Calu3 (cell line): ENCODE measurements around the gene PROS1. TPM values are rescaled to one million over a fixed set of nuclear protein-coding genes. Genes with fewer than 3 reads are reported as not detected.
"Not testable (repeated sequence)": the region's sequence is repeated elsewhere in the genome, so short reads cannot be mapped to it uniquely, and the experiment has no call there.

Experiments
- BruUV-seq: library from RNA; stranded (reverse); fragments of 400-500 nt; replicated peaks from 2 replicates; lab custom pipeline; 2021; lab: Mats Ljungman, UMichigan
- CTCF ChIA-PET: fragments of 300-600 bp; sonication (Branson Sonifier 250); formaldehyde crosslinking; loops from one replicate; lab custom pipeline; 2022; ENCODE audit warnings: antibody characterized with exemption; lab: Charles Lee
- DNase-seq: peaks from one replicate; pipeline ENCODE4 v3.0.0; 2022
- H3K27ac Mint-ChIP-seq: one replicate; pipeline ENCODE4 v1.8.0; 2022; ENCODE audit warnings: mixed read lengths; ENCODE audit not compliant: unreplicated experiment
- H3K27me3 Mint-ChIP-seq: one replicate; pipeline ENCODE4 v1.8.0; 2022; ENCODE audit warnings: mixed read lengths; ENCODE audit not compliant: unreplicated experiment
- H3K36me3 Mint-ChIP-seq: one replicate; pipeline ENCODE4 v1.8.0; 2022; ENCODE audit warnings: mild to moderate bottlenecking, moderate library complexity, mixed read lengths; ENCODE audit not compliant: insufficient read depth, unreplicated experiment
- H3K4me1 Mint-ChIP-seq: one replicate; pipeline ENCODE4 v1.8.0; 2022; ENCODE audit warnings: mild to moderate bottlenecking, low read depth, mixed read lengths; ENCODE audit not compliant: unreplicated experiment
- H3K4me3 Mint-ChIP-seq: one replicate; pipeline ENCODE4 v1.8.0; 2022; ENCODE audit warnings: mild to moderate bottlenecking, low read depth, moderate library complexity, mixed read lengths; ENCODE audit not compliant: unreplicated experiment
- H3K9me3 Mint-ChIP-seq: one replicate; pipeline ENCODE4 v1.8.0; 2022; ENCODE audit warnings: low read depth, mixed read lengths; ENCODE audit not compliant: unreplicated experiment
- CTCF ChIP-seq: fragments of 200-600 bp; IDR thresholded peaks from one replicate; pipeline ENCODE4 v1.8.0; 2022; ENCODE audit warnings: antibody characterized with exemption; ENCODE audit not compliant: unreplicated experiment
- intact Hi-C: fragments of 100-400 bp; cut with micrococcal nuclease; formaldehyde crosslinking; loops from one replicate; pipeline ENCODE4 v1.10.0; 2022; ENCODE audit not compliant: unreplicated experiment
- total RNA-seq: library from RNA; stranded (reverse); gene quantifications from 2 replicates; pipeline ENCODE4 v1.2.3, GENCODE V29; 2022

The PROS1 gene
- total RNA-seq, 1 experiment from 2014 or later, result 2.6 TPM

DNA sequence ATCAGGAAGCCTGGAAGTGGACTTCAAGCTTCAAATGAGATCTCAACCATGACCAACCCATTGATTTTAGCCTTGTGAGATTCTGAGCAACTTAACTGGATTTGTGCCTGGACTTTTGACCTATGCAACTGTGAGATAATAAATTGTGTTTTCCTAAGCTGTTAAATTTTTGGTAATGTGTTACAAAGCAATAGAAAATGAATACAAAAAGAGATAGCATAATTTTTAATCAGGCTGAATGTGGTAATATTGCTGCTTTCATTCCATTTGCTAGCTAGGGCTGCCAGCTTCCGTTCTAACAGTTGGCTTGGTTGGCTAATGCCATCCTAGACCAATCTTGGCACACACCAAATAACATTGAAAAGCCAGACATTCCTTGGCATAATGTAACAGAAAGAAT, 12.2 kb downstream of the PROS1 start:
- TF ChIP-seq CTCF, result no peak
- CTCF ChIA-PET, result no interaction called here

GRCh38 chr3:93961026-93961425, 12.7 kb downstream of the PROS1 start:
- Mint-ChIP-seq H3K4me3 (no peak overlapping the region), H3K36me3 (no peaks in the 10 kb centered on the region), H3K4me1 (no peaks in the 10 kb centered on the region), H3K27ac (no peak overlapping the region), H3K9me3 (no peaks in the 10 kb centered on the region), H3K27me3 (no peaks in the 10 kb centered on the region)
- CTCF ChIA-PET, result no interaction called here
- DNase-seq, result no peak
- TF ChIP-seq CTCF, result no peak
- intact Hi-C loops, result no loop called here
- no TSS peak for BruUV-seq

More for the DNA sequence above, 12.2 kb downstream of the PROS1 start:
- no TSS peak for BruUV-seq
- DNase-seq, result no peak
- no peak overlapping the region for H3K4me3 Mint-ChIP-seq
- intact Hi-C loops, result no loop called here
- H3K36me3 Mint-ChIP-seq, result no peaks in the 10 kb centered on the region
- H3K27ac Mint-ChIP-seq, result no peak overlapping the region
- no peaks in the 10 kb centered on the region for H3K9me3 Mint-ChIP-seq
- H3K27me3 Mint-ChIP-seq, result no peaks in the 10 kb centered on the region
- H3K4me1 Mint-ChIP-seq, result no peaks in the 10 kb centered on the region

GRCh38 chr3:93949958-93950357, 23.7 kb downstream of the PROS1 start:
- intact Hi-C loops, H3K27me3 Mint-ChIP-seq, BruUV-seq, H3K27ac Mint-ChIP-seq, H3K9me3 Mint-ChIP-seq, H3K36me3 Mint-ChIP-seq, CTCF ChIA-PET, H3K4me1 Mint-ChIP-seq: not testable (repeated sequence)
- DNase-seq, result peak; percentile 6
- H3K4me3 Mint-ChIP-seq, result peak overlapping the region; percentile 57

GRCh38 chr3:93937485-93937884, 36.2 kb downstream of the PROS1 start:
- H3K4me1 Mint-ChIP-seq, intact Hi-C loops, CTCF ChIA-PET, H3K9me3 Mint-ChIP-seq, H3K4me3 Mint-ChIP-seq, H3K27ac Mint-ChIP-seq, H3K36me3 Mint-ChIP-seq, DNase-seq, H3K27me3 Mint-ChIP-seq, BruUV-seq: not testable (repeated sequence)

- no TSS peak for BruUV-seq
These were observed 37.1 kb downstream of the PROS1 start for GRCh38 chr3:93936549-93936948.

More at GRCh38 chr3:93936549-93936948, 37.1 kb downstream of the PROS1 start:
- H3K9me3 Mint-ChIP-seq, result no peaks in the 10 kb centered on the region
- intact Hi-C loops, result no loop called here
- no peak overlapping the region for H3K4me3 Mint-ChIP-seq
- H3K36me3 Mint-ChIP-seq, result no peaks in the 10 kb centered on the region
- no peaks in the 10 kb centered on the region for H3K4me1 Mint-ChIP-seq
- no peak overlapping the region for H3K27ac Mint-ChIP-seq
- no peaks in the 10 kb centered on the region for H3K27me3 Mint-ChIP-seq
- no peak for TF ChIP-seq CTCF
- no peak for DNase-seq
- CTCF ChIA-PET, result no interaction called here
